T-helper 9 cell (primary cell): ENCODE results near the gene AP4B1.
"Not testable (repeated sequence)": the region's sequence is repeated elsewhere in the genome, so short reads cannot be mapped to it uniquely, and the experiment has no call there.

ENCODE experiments used
- DNase-seq: peaks from one replicate; pipeline ENCODE4 v3.0.0-alpha.2; 2020
- total RNA-seq, 2 donors: gene quantifications; one replicate each; lab custom pipeline; 2026; lab: John Stamatoyannopoulos, UW

The AP4B1 gene
- 57.4 to 58.6 reads per million in 2 donors for total RNA-seq

GRCh38 chr1:113904674-113905434, at the start of gene AP4B1, which contains the start of gene DCLRE1B:
Gene AP4B1 (minus strand): TSS chr1:113904799. CDS start chr1:113904717, 82 bp downstream.
Gene DCLRE1B (plus strand): TSS chr1:113905326. CDS start chr1:113905587, 261 bp downstream.
- peak; percentile 91 for DNase-seq

- DNase-seq = no peak
These were observed 47.1 kb upstream of the AP4B1 start for GRCh38 chr1:113951719-113952118.

GRCh38 chr1:113950908-113951307, 46.3 kb upstream of the AP4B1 start:
- DNase-seq = no peak

GRCh38 chr1:113949007-113949406, 44.4 kb upstream of the AP4B1 start:
- DNase-seq = no peak

GRCh38 chr1:113948151-113948550, 43.6 kb upstream of the AP4B1 start:
- DNase-seq = not testable (repeated sequence)

- no peak for DNase-seq
These were observed 42.9 kb upstream of the AP4B1 start for GRCh38 chr1:113947388-113948107.

GRCh38 chr1:113946678-113947387, 42.2 kb upstream of the AP4B1 start:
- no peak for DNase-seq

GRCh38 chr1:113946112-113946511, 41.5 kb upstream of the AP4B1 start:
- DNase-seq = no peak

- no peak for DNase-seq
These were observed 40.7 kb upstream of the AP4B1 start for GRCh38 chr1:113945329-113945728.

- DNase-seq = no peak
These were observed 38.6 kb upstream of the AP4B1 start for GRCh38 chr1:113943028-113943811.

- no peak for DNase-seq
These were observed 37.9 kb upstream of the AP4B1 start for GRCh38 chr1:113942527-113942926.

GRCh38 chr1:113941245-113941559, 36.6 kb upstream of the AP4B1 start:
- DNase-seq = no peak

GRCh38 chr1:113940365-113941244, 36.0 kb upstream of the AP4B1 start:
- peak; percentile 27 for DNase-seq

GRCh38 chr1:113938192-113938591, 33.6 kb upstream of the AP4B1 start:
- no peak for DNase-seq

- no peak for DNase-seq
These were observed 32.5 kb upstream of the AP4B1 start for GRCh38 chr1:113937146-113937545.

- no peak for DNase-seq
These were observed 31.4 kb upstream of the AP4B1 start for GRCh38 chr1:113935970-113936369.

GRCh38 chr1:113935176-113935575, 30.6 kb upstream of the AP4B1 start:
- no peak for DNase-seq

- no peak for DNase-seq
These were observed 30.0 kb upstream of the AP4B1 start for GRCh38 chr1:113934511-113935055.

GRCh38 chr1:113934006-113934405, 29.4 kb upstream of the AP4B1 start:
- DNase-seq = no peak

- no peak for DNase-seq
These were observed 26.9 kb upstream of the AP4B1 start for GRCh38 chr1:113931451-113931851.

GRCh38 chr1:113930499-113931161, 26.0 kb upstream of the AP4B1 start:
- DNase-seq = peak; percentile 72
